Measurements from ENCODE around the gene CDR2.
A peak's percentile ranks its signal among the peaks of the same experiment; 100 is the strongest.
"Not testable (repeated sequence)": the region's sequence is repeated elsewhere in the genome, so short reads cannot be mapped to it uniquely, and the experiment has no call there.

CDR2 gene

DNA sequence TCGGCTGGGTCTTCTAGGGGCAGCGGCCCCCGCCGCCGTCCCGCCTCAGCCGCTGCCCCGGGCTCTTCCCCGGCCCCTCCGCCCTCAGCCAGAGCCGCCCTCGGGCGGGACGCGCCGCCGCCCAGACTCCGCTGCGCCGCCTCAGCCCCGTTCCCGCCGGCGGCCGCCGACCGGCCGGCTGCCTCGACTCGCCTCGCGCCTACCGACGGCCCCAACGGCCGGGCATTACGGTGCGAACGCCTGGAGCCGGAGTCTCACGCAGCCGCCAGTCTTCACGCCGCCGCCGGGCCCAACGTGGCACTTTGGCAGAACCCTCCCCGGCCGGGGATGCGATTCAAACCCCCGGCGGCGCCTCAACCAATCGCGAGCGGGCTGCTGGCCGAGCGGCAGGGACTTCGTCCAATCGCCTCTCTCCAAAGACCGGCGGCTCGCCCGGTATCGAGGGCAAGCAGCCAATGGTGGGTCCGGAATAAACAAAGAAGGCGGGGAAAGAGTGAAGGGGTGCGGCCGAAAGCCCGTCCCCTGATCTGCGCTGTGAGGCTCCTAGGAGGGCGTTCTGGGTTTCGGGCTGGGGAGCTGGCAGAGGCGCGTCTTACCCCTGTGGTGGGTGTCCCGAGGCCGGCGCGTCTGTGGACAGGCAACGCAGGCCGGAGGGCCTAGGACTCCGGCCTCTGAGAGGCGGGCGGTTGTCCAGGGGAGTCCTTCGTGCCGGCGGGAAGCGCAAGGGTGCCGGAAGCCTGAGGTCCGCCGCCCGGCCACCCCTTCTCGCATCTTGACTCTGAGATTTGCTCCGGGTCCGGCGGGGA lies at the start of gene CDR2:
CDR2 (minus strand) TSS at position 309 of the 806 bp plus-strand sequence. CDS start 310 bp downstream, outside the sequence.
- peak; percentile 94 for DNase-seq (ENCODE audit: low read depth)

DNA sequence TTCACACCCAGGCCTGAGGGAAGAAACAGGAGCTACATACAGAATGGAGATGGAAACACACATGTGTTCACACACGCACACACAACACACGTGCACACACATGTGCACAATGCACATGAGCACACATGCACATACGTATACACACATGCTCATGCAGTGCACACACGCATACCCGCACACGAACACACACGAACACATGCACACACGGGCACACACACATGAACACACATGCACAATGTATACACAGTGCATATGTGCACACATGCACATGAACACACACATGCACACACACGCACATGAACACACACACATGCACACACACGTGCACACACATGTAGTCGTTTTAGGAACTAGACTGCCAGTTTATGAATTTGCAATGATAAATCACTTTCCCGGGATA lies 49.3 kb upstream of the CDR2 start:
- no peak for DNase-seq (ENCODE audit: low read depth)

DNA sequence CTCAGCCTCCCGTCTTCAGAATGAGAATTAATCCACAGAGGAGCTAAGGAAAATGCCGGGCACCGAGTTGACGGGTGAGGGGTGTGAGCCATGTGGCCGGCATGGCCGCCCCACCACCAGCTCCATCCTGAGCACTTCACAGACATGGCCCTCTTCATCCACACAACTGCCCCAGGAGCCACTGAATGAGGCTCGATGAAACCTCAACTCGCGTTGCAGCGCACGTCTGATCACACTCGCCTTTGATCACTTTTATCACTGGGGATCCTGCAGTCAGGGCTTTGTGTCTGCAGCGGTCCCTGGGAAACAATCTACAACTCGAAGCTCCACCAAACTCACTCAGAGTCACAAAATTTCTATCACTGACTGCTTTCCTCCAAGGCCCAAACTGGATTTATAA lies 46.7 kb upstream of the CDR2 start:
- no peak for DNase-seq (ENCODE audit: low read depth)

DNA sequence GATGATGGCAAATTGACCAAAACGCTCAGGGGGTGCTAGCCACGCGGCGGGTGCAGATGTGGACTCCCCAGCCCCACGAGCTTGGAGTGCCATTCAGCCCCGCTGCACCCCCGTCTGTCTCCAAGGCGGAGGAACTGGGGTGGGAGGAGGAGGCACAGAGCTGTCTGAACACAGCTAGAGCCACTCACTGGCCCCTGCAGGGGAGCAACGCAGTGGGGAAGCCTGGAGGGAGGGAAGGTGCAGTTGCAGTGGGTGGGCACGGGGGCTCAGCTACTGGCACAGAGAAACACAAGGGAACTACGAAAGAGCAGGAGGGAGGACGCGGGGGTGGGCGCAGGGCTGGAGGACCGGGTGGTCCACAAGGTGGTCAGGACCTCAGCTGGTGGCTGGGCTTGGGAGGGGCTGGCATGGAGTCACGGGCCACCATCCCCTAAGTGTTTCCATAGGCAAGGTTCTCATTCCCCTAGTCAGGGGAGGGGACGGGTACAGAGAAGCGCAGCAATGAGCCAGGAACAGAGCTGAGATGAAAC lies 46.3 kb upstream of the CDR2 start:
- no peak for DNase-seq (ENCODE audit: low read depth)

DNA sequence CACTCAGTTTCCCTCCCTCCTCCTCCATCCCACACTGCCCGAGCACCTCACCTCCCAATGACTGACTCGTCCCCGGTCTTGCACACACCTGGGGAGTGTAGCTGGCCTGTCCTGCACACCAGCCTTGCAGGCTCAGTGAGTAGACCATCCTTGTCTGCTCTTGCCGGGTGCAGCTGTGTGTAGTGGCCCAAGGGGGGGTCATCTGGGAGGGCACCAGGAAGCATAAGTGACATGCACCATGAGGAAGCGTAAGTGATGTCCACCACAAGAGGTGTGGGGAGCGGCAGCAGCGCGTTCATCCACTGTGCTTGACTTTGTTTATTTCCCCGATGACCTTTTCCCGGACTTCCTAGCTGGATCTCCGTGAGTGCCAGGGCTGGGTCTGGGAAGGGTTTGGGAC lies 45.5 kb upstream of the CDR2 start:
- DNase-seq (ENCODE audit: low read depth) = no peak

DNA sequence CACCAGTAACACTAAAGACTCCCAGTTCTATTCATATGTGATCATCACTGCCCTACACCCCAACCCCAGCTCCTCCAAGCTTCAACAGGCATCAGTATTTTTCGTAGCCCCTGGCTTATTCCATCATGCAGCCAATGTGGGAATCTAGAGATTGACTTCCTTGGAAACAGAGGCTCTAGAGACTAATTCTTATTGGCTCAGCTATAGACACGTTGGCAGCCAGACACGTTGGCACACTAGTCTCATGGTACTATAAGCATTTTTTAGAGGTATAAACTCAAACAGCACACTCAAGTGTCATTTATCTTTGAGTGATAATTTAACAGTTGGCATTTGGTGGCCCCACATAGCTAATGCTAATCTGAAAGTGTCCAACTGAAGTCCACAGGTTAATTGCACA lies 44.4 kb upstream of the CDR2 start:
- no peak for DNase-seq (ENCODE audit: low read depth)

DNA sequence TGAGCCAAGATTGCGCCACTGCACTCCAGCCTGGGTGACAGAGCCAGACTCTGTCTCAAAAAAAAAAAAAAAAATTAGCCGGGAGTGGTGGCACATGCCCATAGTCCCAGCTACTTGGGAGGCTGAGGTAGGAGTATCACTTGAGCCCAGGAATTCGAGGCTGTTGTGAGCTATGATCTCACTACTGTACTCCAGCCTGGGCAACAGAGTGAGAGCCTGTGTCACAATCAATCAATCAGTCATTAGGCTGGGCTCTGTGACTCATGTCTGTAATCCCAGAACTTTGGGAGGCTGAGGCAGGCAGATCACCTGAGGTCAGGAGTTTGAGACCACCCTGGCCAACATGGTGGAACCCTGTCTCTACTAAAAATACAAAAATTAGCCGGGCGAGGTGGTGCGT lies 43.4 kb upstream of the CDR2 start:
- not testable (repeated sequence) for DNase-seq (ENCODE audit: low read depth)

DNA sequence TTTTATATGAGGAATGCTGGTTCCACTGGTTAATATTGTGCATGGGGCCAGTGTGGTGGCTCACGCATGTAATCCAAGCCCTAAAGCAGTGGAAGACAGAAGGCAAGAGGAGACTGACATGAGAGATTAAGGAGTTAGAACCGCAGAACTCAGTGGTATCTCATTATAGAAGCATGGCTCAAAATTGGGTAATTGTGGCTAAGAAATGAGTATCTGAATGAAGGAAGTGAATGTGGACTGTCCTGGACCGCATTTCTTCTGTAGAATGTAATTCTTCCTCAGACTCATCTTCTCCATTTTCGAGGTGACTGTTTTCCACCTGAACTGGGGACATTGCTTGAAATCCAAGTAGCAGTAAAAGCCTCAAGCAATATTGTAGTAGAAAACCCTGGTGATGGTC lies 42.6 kb upstream of the CDR2 start:
- DNase-seq (ENCODE audit: low read depth) = no peak

DNA sequence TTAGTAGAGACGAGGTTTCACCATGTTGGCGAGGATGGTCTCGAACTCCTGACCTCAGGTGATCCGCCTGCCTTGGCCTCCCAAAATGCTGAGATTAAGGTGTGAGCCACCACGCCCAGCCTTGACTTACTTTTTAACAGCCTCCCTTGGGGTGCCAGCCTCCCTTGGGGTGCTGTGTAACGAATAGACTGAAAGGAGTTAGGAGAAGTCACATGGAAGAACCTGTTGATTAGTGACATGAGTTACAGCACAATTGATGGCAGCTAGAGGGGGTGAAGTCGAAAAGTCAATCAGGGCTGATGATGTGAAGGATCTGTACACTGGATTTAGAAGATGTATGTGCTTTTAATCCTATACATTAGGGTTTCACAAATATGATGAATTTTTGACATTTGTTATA lies 39.4 kb upstream of the CDR2 start:
- DNase-seq (ENCODE audit: low read depth) = no peak

DNA sequence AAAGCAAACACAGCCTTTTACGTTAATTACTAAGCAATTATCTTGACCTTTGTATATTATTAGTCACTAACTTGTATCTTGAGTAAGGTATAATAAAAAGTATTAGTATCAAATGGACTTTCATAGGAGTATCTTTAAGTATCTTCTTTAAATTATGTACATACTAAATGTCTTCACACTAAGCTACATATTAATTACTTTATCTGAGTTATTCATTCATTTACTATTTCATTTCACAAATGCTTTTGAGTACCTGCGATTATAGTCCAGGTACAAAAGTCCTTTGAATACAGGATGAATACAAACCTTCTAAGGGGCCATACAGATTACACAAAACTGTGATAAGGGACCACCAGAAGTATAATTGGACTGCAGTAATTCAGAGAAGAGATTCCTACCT lies 33.1 kb upstream of the CDR2 start:
- DNase-seq (ENCODE audit: low read depth) = no peak

DNA sequence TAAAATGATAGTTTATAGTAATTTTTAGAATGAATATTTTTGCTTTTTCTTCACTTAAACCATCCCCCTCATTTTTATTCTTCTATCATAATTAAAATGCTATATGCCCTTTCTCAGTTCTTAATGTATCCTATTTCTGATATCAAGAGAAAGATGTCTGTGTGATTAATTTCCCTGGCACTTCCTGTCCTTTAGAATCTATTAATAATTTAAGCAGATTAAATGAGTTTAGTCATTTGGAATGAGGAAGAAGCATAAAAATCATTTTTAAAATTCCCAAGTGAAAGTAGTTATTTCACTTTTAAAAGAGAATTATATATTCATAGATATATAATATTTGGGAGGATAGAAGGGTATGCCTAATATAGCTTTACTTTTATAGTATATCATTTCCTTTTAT lies 27.8 kb upstream of the CDR2 start:
- no peak for DNase-seq (ENCODE audit: low read depth)

DNA sequence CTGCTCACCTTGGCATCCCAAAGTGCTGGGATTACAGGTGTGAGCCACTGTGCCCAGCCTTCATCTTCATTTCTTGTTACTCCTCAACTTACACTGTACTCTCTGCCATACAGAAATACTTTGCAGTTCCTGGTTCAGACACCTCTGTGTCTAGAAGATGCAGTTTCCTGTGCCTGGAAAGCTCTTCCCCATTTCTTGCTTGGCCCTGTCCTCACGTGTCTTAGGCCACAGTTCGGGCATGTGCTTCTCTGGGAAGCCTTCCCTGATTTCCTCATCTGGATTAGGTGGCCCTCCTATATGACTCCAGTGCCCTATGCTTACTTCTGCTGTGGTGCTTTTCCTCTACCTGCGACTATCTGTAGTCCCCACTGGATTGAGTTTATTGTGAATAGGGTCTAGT lies 26.5 kb upstream of the CDR2 start:
- no peak for DNase-seq (ENCODE audit: low read depth)

DNA sequence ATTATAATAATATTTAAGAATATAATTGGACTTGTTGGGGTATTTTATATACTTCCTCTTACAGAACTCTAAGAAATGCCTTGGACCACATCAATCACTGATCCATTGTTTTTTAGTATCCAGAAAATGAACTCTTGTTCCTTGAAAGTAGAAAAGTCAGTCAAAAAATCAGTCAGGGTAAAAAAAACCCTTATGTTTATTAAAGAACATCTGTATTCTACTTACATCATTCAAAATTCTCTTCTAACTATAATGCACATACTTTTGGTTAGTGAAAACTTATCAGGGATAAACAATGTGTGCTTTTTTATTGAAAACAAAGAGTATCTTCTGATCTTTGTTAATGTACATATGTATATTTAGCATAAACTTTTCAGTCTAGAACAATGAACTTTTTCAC lies 23.5 kb upstream of the CDR2 start:
- no peak for DNase-seq (ENCODE audit: low read depth)

DNA sequence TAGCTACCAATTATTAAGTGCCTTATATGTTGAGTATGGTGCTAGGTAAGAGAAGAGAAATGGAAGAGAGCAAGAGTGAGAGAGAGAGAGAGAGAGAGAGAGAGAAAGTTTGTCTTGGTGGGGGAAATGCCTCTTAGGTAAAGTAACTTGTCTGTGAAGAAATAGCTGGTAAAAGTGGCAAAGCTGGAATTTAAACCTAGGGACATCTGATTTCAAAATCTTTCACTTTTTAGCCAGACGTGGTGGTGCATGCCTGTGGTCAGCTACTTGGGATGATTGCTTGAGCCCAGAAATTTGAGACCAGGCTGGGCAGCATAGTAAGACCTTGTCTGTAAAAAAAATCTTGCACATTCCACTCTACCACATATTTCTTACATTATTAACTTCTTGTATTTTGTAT lies 23.0 kb upstream of the CDR2 start:
- DNase-seq (ENCODE audit: low read depth) = peak; percentile 89

DNA sequence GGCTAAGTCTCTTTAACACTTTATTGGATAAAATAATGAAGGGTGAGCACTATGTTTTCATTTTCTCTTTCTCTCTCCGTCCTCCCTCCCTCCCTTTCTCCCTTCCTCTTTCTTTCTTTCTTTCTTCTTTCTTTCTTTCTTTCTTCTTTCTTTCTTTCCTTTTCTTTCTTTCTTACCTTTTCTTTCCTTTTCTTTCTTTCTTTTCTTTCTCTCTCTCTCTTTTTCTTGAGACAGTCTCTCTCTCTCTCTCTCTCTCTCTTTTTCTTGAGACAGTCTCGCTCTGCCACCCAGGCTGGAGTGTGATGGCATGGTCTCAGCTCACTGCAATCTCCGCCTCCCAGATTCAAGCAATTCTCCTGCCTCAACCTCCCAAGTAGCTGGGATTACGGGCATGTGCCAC lies 21.5 kb upstream of the CDR2 start:
- DNase-seq (ENCODE audit: low read depth) = no peak

DNA sequence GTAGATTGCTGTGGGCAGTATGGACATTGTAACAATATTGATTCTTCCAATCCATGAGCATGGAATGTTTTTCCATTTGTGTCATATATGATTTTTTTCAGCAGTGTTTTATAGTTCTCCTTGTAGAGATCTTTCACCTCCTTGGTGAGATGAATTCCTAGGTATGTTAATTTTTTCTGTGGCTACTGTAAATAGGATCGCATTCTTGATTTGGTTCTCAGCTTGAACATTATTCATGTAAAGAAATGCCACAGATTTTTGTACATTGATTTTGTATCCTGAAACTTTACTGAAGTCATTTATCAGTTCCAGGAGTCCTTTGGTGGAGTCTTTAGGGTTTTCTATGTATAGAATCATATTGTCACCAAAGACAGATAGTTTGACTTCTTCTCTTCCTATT lies 19.7 kb upstream of the CDR2 start:
- no peak for DNase-seq (ENCODE audit: low read depth)

DNA sequence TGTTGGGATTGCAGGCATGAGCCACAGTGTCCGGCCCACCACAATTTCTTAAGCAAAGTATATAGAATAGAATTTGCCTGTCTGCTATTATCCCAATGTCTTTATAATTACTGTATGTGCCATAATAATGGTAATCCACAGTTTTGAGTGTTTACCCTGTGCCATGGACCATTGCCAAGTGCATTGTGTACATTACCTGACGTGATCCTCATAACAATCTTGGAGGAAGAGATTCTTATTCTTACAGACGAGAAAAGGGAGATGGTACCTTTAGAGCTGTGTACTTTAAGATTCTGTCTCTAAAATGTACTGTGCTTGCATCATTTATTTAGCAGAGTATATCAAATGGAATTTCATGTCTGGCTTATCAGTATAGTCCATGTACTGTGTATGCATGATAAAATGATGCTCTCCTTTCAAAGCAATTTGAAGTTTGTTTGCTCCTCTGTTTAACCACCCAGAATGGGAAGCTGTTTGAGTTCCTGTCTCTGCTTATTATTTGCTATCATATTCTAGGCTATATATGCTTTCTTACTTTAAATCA lies 13.8 kb upstream of the CDR2 start:
- DNase-seq (ENCODE audit: low read depth) = no peak

DNA sequence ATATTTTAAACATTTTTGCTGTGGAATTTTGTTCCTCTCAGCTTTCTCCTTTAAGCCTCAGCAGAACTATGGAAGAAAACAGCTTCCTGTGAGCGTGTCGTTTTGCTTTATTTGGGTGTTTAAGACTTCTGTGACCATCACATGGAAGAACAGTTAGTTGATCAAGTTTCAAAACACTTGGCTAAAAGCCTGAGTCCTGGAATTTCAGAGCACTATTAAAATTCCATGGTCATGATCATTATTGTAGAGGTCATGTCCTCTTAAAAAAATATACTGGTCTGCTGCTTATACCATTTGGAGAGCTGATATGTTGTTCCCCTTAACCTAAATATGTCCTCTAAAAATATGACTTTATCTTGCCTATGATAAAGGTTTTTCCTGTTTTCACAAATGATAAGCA lies 12.6 kb upstream of the CDR2 start:
- peak; percentile 88 for DNase-seq (ENCODE audit: low read depth)

DNA sequence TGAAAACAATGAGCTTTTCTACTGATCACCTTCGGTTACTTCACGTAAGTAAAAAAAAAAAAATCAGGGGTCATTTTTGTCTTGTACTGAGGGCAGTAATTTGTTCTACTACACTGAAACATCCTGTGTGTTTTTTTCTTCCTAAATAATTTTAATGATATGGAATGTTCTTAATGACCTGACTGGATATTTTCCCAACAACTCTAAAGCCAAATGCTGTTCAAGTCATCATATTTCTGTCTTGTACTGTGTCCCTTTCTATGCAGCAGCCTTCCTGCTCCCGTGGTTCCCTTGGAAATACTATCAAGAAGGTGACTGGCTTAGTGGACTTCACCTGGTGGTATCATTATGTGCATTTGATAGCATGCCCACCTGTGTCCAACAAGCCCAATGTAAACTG lies 10.8 kb upstream of the CDR2 start:
- DNase-seq (ENCODE audit: low read depth) = no peak

DNA sequence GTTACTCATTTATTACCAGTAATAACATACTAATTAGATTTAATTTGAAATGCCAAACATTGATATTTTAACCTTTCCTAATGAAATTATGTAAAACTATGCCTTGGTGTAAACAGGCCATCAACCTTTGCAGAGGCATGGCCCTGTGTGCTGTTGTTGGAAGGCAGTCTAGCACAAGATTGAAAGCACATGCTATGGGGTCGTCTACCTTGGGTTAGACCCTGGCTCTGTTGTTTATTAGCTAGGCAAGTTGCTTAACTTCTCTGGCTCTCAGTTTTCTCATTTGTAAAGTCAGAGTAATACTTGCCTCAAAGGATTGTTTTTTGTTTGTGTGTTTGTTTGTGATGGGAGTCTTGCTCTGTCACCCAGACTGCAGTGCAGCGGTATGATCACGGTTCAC lies 9.4 kb upstream of the CDR2 start:
- DNase-seq (ENCODE audit: low read depth) = no peak

DNA sequence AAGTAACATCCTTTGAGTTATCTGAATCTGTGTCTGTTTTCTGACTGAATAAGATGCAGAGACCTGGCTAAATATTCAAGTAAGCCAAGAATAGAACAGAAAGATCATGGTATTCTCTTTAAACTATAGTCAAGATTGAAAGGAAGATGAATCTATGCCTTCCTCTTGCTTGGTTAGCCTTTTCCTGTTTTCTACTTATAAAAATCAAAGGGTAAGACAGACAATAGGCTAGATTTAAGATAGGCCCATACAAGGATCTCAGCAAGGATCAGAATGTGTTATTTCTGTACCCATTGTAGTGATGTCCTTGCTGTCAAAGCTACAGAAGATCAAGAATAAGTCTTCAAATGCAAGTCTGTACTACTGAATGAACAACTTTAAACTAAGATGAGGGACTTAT lies 7.0 kb upstream of the CDR2 start:
- no peak for DNase-seq (ENCODE audit: low read depth)

DNA sequence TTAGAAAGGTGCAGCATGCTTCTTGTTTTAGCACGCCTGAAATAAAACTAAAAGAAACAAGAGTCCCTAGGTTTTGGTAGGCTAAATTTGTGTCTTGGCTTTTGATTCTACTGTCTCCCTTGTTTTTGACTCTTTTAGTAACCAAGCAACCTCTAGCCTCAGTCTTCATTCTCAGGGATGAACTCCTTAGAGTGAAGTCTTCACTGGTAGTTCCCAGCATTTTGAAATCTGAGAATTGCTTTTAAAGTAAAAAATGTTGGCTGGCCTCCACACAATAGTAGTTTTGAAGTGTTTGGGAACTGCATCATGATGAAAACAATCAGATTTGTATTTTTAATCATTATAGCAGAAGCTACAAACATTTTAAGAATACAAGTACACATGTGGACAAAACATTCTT lies 6.1 kb upstream of the CDR2 start:
- DNase-seq (ENCODE audit: low read depth) = no peak

DNA sequence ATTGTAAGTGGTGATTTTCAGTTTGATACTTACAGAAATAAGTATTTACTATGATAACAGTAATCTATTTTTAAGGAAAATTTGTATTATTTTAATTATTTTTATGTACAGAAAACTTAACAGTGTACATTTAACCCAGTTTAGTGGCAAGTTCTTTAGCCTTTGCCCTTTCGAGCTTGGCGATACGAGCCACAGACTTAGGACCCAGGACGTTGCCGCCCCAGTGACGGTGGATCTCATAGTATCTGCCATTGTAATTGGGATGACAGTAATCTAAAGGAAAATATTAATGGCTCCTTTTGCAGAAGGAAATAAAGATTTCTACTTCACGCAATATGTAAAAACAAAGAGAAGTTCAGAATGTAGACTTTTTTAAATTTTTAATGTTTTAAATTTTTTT lies 5.2 kb upstream of the CDR2 start:
- DNase-seq (ENCODE audit: low read depth) = no peak

Measured in GM04504 (cell line).